Gastrocnemius medialis (tissue), 4 donors: ENCODE measurements around the gene TMEM201.

ENCODE experiments used
- CTCF ChIP-seq, 5 experiments: fragments of 450-650 bp in 3 of 5; fragments of 200-600 bp in 2 of 5; sonication (generic) in 2 of 5; IDR thresholded peaks in 4 of 5; conservative IDR thresholded peaks in 1 of 5; 1 replicate in 4 of 5; 2 replicates in 1 of 5; pipeline ENCODE4 v1.5.1; 2016 to 2019; ENCODE audit warnings: antibody characterized with exemption in 5 of 5, mild to moderate bottlenecking in 3 of 5, moderate library complexity in 3 of 5
- POLR2A ChIP-seq, 2 donors: fragments of 450-650 bp; IDR thresholded peaks; one replicate each; pipeline ENCODE4 v1.6.1; 2017; ENCODE audit warnings: antibody characterized with exemption in 2 of 2, mild to moderate bottlenecking in 2 of 2, moderate library complexity in 2 of 2

GRCh38 chr1:9590201-9590600 is 1.5 kb downstream of the TMEM201 start:
- peak in 1 of 2 donors; percentile 8 for TF ChIP-seq POLR2A (IDR thresholded peaks at IDR 0.05)
- no peak for TF ChIP-seq CTCF (IDR thresholded peaks at IDR 0.05 in 4 of 5, conservative IDR thresholded peaks at IDR 0.05 in 1 of 5)
